Astrocyte of the spinal cord (primary cell): Measurements from ENCODE around the gene FBXO42.

Experiments used
- DNase-seq: peaks from one replicate; pipeline ENCODE4 v3.0.0; 2011; ENCODE audit warnings: low read depth, low spot score
- H3K4me3 ChIP-seq: 2 replicates; pipeline ENCODE4 v1.5.1; 2011; ENCODE audit warnings: low read depth, mild to moderate bottlenecking, low read length, moderate library complexity
- CTCF ChIP-seq: IDR thresholded peaks from 2 replicates; pipeline ENCODE4 v1.5.1; 2012; ENCODE audit warnings: low read depth, mild to moderate bottlenecking, low read length, inconsistent platforms
- in situ Hi-C: cut with HindIII; loops from 2 replicates; pipeline ENCODE4 v1.10.0; 2017; ENCODE audit warnings: low sequenced_read_pairs

FBXO42 gene

GRCh38 chr1:16298653-16299052 is 53.6 kb downstream of the FBXO42 start:
- DNase-seq = no peak
- H3K4me3 ChIP-seq = no peak overlapping the region
- in situ Hi-C loops = no loop called here
- TF ChIP-seq CTCF = no peak

- TF ChIP-seq CTCF = no peak
- in situ Hi-C loops = no loop called here
- no peak for DNase-seq
- no peak overlapping the region for H3K4me3 ChIP-seq
Observed at GRCh38 chr1:16296643-16297042, 55.6 kb downstream of the FBXO42 start.

- in situ Hi-C loops = no loop called here
- no peak for TF ChIP-seq CTCF
- no peak for DNase-seq
- no peak overlapping the region for H3K4me3 ChIP-seq
Observed at GRCh38 chr1:16294219-16295212, 57.8 kb downstream of the FBXO42 start.

GRCh38 chr1:16293538-16293937 is 58.7 kb downstream of the FBXO42 start:
- DNase-seq = no peak
- H3K4me3 ChIP-seq = no peak overlapping the region
- TF ChIP-seq CTCF = no peak
- in situ Hi-C loops = no loop called here

GRCh38 chr1:16292739-16293138 is 59.5 kb downstream of the FBXO42 start:
- no peak for DNase-seq
- in situ Hi-C loops = no loop called here
- H3K4me3 ChIP-seq = no peak overlapping the region
- no peak for TF ChIP-seq CTCF

- in situ Hi-C loops = no loop called here
- DNase-seq = no peak
- no peak for TF ChIP-seq CTCF
- no peak overlapping the region for H3K4me3 ChIP-seq
Observed at GRCh38 chr1:16289959-16290358, 62.3 kb downstream of the FBXO42 start.
